ENCODE results near the gene ARSJ.

Gene ARSJ

DNA sequence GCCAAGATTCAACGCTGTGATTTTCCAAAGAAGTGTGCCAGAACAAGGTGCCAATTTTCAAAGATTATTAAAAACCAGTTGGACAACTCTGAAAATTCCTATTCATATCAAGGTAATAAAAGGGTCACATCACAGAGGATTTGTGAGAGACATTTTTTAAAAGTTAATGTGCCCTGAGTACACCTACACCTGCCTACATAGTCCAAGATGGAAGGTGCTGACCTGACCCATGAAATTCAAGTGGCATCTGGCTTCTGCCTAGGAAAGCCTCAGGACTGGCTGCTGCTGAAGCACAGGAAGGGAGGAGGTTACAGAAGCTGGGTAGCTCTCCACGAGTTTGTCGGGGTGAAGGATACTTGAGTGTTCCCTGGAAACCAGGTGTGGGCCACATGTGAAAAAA is 11.4 kb upstream of the ARSJ start:
- no peak for DNase-seq

DNA sequence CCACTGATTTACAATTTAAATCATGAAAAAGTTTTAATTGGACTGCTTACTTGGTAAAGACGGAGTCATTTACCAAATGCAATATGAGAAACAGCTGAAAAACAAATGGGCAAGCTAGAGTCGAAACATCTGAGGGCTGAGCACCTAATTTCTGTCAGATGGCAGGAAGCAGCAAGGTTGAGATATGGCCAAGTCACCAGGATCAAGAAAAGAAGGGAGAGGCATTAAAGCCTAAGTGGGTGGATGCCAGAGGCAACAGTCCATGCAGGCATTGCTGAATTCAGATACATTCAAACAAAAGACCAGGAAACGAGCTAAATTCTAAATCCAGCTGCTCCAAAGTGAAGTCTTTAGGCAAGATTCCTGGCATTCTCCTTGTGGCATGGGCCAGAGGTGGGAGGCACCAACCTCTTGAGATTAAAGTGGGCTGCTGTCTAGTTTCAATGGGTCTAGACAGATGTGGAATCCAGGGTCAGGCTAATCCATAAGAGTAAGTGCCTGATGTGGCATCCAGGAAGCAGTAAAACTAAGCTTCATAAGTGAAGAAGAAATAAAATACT is 8.0 kb upstream of the ARSJ start:
- no peak for DNase-seq

DNA sequence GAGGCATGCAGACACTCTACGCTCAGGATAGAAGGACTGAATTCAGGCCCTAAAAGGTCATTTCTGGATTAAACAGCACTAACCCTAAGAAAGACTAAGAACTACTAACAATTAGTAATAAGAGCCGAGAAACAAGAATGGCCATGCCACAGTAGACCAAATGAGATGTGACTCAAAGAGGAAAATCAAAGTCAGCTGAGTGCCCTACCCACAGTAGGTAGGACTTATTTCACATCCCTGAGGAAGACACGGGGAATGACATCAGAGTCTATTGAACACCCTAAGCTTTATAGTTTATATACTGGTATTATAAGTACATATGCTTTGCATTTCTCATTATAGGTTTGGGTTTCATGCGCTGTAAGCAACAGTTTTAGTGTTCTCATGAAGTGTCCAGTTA is 2.7 kb upstream of the ARSJ start:
- DNase-seq = no peak

DNA sequence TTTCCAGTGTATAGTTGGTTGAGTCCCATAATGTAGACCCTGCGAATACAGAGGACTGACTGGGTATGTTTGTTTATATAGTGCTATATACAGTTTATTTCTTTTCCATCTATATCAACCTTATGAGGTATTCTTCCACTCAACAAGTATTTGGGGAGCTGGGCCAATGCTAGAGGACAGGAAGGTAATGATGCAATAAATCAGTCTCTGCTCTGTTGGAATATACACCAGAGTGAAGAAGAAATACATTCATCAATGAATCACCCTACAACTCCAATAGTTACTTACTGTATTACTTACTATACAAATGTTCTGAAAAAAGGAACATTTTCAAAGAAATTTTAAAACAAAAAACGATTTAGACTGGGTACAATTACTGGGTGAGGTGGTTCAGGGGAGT is 2.1 kb upstream of the ARSJ start:
- no peak for DNase-seq

DNA sequence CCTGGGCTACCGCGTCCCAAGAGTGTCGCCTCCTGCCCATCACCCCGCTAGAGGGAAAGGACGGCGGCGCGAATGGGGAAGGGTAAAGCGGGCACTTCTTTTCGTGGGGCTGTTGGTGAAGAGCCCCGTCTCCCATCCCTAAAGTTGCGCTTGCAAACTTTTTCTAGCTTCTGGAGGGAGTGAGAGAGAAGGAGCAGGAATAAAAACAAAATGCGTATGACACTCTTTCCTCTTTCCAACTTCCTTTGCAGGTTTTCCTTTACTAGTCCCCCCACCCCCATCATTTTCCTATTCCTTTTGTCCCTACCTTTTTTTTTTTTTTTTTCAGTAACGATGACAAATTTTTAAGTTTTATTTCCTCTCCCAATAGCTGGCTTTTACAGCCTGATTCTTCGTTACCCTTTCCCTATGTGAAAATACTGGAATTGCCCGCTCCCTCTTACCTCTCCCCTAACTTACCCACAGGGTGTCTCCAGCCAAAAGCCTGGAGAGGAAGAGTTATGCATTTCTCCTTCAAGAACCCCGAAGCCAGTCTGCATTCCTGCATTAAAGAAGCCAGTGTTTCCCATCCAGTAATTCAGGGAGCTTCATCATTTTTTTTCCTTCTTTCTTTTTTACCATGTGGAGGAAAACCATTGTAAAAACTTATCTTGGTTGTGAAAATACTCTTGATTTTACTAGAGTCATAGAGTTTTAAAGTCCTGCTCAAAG is 613 bp upstream of the ARSJ start:
- peak in 1 of 51 donors; percentile 30 for DNase-seq

DNA sequence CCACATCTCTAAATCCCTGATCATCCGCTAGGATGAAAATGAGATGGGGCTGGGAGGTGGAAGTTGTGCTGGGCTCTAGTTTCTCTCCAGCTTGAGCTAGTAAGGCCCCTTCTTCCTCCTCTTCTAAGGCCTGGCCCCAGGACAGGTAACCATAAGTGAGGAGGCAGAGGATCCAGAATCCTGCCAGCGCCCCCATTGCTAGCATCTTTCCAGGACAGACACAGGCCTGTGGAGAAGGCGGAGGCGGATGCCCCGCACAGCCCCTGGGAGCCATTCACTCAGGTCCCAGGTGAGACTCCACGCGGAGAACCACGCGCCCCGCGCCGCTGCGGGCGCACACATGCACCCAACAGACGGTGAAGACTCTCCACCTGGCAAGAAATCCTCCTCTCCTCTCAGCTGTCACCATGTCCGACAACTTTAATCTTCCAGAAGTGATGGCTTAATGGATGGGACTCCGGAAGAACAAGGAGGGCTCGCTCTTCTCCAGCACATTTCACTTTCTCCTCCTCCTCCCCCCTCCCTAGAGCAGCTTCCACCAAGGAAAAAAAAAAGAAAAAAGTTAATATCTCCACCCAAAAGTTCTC is 793 bp downstream of the ARSJ start:
- peak in 11 of 51 donors; percentile 1 to 21 (median 5) for DNase-seq

DNA sequence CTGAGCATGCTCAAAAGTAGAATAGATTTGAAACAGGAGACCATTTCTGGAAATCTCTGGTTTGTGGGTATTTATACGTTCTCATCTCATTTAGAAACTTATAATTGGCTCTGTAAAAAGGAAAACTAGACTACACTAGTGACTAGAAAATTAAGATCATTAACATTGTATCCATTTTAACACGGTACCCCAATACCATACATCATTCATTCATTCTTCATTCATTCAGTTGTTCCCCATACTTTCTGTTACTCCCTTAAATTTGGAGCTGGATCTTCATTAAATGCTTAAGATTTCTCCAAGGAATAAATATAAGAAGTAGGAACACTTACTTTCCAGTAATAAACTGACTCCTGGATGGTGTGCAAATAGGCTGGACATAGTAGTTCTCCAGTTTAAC is 1.3 kb downstream of the ARSJ start:
- DNase-seq = no peak

DNA sequence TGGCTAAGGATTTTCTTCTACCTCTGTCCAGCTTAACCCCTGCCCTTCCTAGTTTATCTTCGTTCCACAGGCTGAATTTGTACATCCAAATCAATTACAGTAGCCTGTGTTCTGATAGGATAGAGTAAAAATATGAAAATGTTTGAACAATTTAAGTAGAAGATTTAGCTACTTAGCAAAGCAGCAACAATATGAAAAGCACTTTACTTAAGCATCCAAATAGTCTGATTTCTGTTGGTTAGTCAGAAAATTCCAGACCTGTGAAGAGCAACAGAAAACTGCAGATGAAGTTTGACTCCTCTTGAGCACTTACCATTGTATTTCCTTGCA is 2.0 kb downstream of the ARSJ start:
- no peak for DNase-seq

DNA sequence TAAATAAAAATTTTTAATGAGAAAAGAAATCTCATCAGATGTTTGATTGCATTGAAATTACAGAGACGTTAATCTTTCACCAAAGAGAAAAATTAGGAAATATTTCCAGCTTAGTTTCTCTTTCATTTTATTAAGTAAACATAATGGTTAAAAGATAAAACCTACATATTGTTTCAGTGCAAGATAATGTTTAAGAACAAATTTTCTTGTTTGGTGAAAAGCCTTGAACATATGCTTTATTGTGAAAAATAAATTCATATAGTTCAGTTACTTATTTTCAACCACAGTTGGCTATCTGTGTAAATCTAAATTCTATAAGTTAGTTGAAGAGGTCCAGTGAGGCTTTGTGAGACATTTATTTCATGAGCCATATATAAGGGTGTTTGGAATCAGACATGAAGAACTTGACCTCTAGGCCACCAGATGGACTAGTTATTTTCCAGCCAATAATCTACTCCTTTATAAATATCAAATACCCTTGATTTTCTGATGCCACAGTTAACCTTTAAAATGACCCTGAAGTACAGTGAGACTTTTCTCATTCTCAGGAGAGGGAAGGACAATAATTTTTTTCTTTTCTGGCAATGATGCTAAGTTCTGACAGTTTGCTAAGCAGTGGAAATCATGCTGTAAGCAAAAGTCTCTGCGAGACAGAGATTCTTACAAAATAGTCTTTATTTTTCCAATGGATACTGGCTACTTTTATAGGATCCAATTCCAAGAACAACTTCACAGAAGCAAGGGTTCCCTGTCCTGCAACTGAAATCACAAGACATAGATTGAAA is 2.5 kb downstream of the ARSJ start:
- no peak for DNase-seq

DNA sequence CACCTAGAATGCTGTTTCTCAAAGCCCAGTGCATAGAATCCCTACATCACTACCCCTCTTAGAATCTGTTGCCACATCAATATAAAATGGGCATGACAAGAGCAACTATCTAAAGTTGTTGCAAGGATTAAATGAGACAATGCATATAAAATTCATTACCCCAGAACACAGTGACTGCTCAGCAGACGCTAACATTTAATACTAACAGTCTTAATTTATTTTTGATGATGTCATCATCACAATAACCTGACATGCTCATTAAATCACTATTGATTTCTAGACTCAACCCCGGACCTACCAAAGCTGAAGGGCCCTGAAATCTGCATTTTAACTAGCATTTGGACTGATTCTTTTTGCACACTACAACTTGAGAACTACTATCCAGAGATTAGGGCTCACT is 3.9 kb downstream of the ARSJ start:
- no peak for DNase-seq

DNA sequence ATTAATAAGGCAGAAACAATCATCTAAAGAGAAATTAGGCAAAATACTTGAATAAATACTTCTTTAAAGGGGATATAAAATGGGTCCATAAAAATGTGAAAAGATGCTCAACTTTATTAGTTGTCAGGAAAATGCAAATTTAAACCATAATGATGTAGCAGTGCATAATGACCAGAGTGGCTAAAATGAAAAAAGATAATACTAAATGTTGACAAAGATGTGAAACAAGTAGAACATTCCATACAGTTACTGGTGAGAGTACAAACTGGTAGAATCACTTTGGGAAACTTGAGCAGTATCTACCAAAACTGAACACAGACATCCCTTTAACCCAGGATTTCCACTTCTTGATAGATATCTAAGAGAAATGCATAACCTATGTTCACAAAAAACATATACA is 5.0 kb downstream of the ARSJ start:
- DNase-seq = no peak

DNA sequence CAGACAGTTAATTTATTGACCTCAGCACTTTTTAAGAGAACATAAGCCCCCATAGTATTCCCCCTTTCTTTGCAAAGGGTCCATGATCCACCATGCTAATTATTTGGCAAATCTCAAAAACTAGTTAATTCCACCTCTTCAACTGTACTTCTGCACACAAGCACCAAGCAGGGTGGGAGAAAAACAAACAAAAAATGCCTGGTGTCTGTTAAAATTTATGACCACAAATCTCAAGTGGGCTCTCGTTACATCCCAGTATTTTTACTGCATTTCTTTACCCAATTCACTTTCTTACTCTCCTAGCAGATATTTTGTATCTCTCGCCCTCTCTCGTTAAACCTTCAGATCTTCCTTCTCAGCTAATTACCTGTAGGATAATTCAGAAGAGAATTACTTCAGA is 6.1 kb downstream of the ARSJ start:
- no peak for DNase-seq

DNA sequence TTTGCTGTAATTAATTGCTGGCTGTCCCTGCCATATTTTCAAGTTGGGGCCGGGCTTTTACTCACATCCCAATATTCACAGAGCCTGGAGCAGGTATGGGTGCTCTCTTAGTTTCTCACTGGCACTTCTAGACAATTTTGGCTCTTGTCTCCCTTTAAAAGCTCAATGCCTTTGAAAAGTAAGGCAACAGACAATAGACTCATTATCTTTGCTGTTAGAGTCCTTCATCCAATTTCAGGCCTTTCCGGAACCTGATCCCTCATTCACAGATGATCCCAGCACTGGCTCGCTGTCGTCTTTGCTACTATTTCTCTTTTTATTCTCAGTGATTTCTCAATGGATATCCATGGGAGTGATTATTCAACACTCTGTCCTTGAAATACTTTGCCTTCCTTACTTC is 6.7 kb downstream of the ARSJ start:
- no peak for DNase-seq

DNA sequence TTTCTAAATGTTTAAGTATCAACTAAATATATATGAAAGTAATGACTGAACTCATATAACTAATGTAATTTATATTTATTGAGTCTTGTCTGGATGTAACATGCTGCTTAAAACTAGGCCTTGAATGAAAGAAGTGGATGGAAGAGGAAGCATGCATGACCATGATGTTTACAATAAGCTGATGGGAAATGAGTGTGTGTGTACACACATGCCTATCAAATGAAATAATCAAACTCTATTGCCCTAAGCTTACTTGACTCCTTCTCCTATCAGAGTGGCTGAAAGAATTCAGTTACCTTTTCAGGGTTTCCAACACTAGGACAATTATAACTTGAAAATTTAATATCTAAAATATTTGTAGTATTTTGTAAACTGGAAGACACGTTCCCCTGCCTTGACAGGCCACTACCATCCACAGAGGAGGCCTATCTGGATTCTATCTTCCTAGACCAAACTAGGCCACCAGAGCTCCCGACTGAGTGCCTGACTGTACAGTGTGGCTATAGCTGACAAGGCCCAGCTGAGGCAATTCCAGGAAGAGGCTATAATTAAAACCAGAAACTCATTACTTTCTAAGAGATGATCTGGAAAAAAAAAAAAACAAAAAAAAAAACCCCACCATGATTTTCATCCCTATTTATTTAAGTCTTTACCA is 7.6 kb downstream of the ARSJ start:
- no peak for DNase-seq

DNA sequence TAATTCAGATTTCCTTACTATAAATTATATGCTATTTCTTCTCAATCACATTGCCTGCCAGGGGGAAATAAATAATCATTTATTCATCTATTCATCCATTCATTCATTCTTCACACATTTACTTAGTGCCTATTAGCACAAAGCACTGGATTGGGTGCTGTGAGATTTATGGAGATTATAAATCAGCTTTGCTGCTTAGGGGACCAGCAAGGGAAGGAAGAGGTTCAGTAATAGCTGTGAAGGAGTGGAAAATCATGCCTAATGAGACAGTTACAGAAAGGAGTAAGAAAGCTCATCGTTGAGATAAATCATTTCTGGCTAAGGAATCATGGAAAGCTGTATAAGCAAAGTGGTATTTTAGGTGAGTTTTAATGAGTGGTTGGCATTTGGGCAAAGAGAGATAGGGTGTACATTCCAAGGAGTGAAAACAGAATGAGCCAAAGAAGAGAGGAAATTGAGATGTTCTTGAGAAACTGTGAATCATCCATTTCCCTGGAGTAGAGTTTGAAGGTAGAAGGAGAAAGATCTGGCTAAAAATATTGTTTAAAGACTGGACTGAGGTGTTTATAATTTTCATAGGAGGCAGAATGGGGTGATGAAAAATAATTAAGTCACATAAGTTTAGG is 9.6 kb downstream of the ARSJ start:
- DNase-seq = no peak

DNA sequence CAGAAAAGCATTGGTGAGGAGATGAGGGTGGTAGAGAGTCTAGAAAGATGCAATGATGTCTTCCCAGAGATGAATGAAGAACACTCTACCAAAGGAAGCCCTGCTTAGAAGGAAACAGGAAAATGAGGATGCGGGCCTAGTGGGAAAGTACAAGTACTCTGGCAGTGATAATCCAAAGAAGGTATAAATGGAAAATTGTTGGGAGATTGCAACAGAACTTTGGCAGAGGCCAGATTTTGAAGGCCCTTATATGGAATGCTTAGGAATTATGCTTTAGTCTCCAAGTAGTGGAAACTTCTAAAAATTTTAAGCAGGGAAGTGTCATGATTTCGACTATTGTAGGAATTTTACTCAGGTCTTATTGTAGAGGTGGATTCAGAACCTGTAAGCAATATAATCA is 11.0 kb downstream of the ARSJ start:
- DNase-seq = no peak

DNA sequence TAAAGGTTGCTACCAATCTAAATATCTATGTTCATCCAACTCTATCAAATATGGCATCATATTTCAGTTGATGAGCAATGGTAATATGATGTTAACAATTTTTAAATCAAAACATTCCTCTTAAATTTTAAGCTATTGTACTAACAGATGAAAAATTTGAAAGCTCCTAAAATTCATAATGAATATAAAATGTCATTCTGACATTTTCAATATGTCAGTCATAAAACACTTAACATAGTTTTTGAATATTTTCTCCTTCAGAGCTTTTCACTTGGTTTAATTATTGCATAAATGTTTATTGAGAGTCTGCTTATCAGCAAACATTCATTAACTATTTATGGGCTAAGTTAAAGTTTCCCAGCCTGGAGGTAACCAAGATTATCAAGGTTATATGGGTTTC is 11.8 kb downstream of the ARSJ start:
- DNase-seq = no peak

DNA sequence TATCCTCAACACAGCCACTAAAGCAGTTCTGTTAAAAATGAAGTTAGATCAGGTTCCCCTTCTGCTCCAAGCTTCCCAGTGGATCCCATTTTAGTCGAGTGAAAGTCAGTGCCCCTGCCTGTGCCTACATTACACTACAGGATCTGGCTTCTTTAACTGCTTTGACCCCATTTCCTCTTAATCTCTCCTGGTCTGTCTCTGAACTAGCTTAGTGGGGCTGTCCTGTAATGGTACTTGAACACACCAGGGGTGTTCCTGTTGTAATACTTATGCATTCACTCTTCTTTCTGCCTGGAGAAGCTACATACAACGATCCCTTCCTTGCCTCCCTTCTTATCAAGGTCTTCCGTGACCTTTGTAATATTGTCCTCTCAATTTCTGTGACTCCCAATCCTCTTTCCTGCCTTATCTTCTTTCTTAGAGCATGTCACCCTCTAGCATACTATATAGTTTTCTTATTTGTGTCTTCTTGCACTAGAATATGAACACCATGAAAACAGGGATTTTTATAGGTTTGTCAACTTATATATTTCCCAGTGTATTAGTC is 16.7 kb downstream of the ARSJ start:
- DNase-seq = no peak

DNA sequence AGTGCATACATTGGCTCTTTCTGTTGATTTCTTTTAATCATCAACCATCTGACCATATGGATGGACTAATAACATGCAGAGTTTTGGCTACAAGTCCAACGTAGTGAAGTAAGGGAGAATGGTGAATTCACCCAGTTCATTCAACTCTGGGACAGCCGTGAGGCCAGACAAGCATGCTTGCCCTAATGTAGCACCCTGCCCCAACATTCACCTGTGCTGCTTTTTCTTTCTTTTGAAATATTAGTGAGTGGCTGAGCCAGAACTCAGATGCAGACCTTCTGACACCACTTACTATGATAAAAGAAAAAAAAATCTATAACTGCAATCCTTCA is 17.5 kb downstream of the ARSJ start:
- no peak for DNase-seq

DNA sequence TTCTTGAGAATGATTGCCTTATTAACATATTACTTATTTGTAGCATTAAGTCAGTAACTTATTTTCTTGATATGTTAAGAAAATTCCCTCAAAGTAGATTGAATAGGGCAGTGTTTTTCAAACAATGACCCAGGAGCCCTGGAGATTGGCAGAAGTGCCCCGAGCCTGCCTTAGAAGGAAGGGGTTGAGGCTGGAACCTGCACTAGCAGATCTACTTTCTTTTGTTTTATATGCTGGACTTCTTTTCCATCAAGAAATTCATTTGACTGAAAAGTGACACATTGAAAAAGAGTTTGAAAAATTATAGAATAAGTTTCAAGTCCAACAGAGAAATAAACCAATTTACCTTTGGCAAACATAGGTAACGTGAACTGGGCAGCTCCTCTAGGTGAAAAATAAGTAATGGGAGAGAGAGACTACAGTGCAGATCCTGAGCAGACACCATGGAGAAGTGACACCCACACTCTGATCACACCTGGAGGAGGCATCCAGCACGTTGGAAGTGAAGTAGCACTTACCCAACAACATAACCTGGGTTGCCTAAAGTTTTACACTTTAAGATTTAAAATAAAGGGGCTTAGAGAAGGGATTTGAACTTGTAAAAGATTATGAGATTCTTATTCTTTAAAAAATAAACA is 18.6 kb downstream of the ARSJ start:
- no peak for DNase-seq

DNA sequence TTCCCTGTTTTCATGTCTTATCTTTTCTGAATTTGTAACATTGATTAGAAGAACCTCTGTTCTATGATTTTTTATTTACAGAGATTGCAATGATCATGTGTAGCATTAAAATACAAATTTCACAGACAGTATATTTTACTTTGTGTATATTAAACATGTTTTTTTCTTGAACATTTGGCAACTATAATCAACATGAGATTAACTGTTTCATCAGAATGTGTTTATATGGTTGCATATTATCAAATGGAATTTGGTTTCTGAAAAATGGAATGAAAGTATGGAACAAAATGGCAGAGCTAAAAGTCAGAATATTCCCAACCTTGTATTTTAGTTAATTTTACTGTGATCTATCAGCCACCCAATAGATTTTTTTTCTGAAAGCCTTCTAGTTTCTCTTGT is 19.9 kb downstream of the ARSJ start:
- DNase-seq = no peak

Data from hypothalamus (tissue), 51 donors.